ENCODE measurements around the gene TPO. TPM values are rescaled to one million over a fixed set of nuclear protein-coding genes. Genes with fewer than 3 reads are reported as not detected.

TPO gene
- total RNA-seq, 4 donors from 2014 or later, result 0.93 to 4.6 (median 1.3) TPM

DNA sequence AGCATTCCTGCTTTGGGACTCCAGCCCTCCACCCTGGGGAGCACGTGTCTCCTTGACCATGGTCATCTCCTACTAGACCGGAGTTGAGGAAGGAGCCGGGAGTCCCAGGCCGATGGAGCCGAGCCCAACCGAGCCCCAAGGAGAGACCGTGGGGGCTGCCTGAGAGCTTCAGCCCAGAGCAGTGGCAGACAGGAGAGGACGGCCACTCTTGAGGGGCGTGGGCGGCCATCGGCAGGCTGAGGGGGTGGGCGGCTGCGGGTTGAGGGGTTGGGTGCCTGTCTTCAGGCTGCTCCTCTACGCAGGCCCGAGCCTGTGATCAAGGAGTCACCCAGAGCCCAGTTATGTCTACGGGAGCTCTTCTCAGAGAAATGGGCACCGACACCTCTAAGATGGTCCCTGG lies 172.4 kb downstream of the TPO start:
- Histone ChIP-seq H3K9me3 (no peaks in the 10 kb centered on the region), H3K27ac (no peak overlapping the region), H3K4me3 (no peak overlapping the region), H3K27me3 (peaks cover 12% of the 10 kb centered on the region), H3K4me1 (no peaks in the 10 kb centered on the region), H3K36me3 (no peaks in the 10 kb centered on the region)
- WGBS, result 97% methylated on average over 15 of the region's 17 CpGs
- TF ChIP-seq, protein P1, sequence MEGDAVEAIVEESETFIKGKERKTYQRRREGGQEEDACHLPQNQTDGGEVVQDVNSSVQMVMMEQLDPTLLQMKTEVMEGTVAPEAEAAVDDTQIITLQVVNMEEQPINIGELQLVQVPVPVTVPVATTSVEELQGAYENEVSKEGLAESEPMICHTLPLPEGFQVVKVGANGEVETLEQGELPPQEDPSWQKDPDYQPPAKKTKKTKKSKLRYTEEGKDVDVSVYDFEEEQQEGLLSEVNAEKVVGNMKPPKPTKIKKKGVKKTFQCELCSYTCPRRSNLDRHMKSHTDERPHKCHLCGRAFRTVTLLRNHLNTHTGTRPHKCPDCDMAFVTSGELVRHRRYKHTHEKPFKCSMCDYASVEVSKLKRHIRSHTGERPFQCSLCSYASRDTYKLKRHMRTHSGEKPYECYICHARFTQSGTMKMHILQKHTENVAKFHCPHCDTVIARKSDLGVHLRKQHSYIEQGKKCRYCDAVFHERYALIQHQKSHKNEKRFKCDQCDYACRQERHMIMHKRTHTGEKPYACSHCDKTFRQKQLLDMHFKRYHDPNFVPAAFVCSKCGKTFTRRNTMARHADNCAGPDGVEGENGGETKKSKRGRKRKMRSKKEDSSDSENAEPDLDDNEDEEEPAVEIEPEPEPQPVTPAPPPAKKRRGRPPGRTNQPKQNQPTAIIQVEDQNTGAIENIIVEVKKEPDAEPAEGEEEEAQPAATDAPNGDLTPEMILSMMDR (IDR thresholded peaks at IDR 0.05), result no peak
- TF ChIP-seq POLR2A (IDR thresholded peaks at IDR 0.05) (no peak), EP300 (IDR thresholded peaks at IDR 0.05) (no peak), POLR2AphosphoS5 (IDR thresholded peaks at IDR 0.05) (no peak)
- no peak for DNase-seq (ENCODE audit: low spot score in 2 of 2)

- Histone ChIP-seq H3K4me1 (no peaks in the 10 kb centered on the region), H3K9me3 (no peaks in the 10 kb centered on the region), H3K27me3 (peaks cover 15% of the 10 kb centered on the region), H3K4me3 (no peak overlapping the region), H3K36me3 (no peaks in the 10 kb centered on the region), H3K27ac (no peak overlapping the region)
- no peak for TF ChIP-seq POLR2AphosphoS5 (IDR thresholded peaks at IDR 0.05)
- TF ChIP-seq, protein P1 (IDR thresholded peaks at IDR 0.05), result no peak
- no peak for TF ChIP-seq EP300 (IDR thresholded peaks at IDR 0.05)
- no peak for TF ChIP-seq POLR2A (IDR thresholded peaks at IDR 0.05)
- DNase-seq (ENCODE audit: low spot score in 2 of 2), result peak in 1 of 2 donors; percentile 48
- no CpG with 5 or more reads among the region's 14 CpGs for WGBS
Observed at GRCh38 chr2:1586251-1586922, 173.1 kb downstream of the TPO start.

DNA sequence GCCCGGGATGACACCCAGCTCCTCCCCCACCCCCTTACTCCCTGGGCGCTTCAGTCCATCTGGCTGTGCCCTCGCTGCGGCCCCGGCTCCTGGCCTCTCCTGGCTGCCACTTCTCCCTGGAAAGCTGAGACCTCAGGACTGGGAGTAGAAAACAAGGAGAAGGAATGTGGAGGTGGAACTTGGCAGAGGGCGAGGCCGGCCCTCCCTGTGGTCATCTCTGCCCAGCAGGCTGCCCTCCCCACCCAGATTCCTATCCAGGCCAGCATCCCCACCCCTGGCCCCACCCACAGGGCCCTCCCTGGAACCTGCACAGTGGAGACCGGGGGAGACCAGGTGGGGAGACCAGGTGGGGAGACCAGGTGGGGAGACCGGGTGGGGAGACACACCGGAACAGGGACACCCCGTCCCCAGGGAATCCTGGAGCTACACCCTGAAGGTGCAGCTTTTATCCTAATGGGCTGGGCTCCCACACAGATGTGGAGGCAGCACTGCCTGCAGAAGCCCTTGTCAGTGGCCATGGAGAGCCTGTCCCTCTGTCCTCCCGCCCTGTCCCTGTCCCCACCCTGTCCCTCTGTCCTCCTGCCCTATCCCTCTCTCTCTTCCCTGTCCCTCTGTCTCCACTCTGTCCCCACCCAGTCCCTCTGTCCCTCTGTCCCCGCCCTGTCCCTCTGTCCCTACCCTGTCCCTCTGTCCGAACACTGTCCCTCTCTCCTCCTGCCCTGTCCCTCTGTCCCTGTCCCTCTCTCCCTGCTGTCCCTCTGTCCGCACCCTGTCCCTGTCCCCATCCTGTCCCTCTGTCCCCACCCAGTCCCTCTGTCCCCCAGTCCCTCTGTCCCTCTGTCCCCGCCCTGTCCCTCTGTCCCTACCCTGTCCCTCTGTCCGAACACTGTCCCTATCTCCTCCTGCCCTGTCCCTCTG lies 173.9 kb downstream of the TPO start:
- Histone ChIP-seq H3K36me3 (no peaks in the 10 kb centered on the region), H3K4me3 (no peak overlapping the region), H3K27me3 (peaks cover 21% of the 10 kb centered on the region), H3K27ac (no peak overlapping the region), H3K4me1 (peaks cover 6% of the 10 kb centered on the region), H3K9me3 (no peaks in the 10 kb centered on the region)
- peak in 1 of 2 donors; percentile 73 for DNase-seq (ENCODE audit: low spot score in 2 of 2)
- WGBS, result 78% methylated on average over 16 of the region's 17 CpGs
- TF ChIP-seq POLR2A (IDR thresholded peaks at IDR 0.05), result no peak
- TF ChIP-seq EP300 (IDR thresholded peaks at IDR 0.05), result no peak
- TF ChIP-seq, protein P1 (IDR thresholded peaks at IDR 0.05), result no peak
- TF ChIP-seq POLR2AphosphoS5 (IDR thresholded peaks at IDR 0.05), result no peak

DNA sequence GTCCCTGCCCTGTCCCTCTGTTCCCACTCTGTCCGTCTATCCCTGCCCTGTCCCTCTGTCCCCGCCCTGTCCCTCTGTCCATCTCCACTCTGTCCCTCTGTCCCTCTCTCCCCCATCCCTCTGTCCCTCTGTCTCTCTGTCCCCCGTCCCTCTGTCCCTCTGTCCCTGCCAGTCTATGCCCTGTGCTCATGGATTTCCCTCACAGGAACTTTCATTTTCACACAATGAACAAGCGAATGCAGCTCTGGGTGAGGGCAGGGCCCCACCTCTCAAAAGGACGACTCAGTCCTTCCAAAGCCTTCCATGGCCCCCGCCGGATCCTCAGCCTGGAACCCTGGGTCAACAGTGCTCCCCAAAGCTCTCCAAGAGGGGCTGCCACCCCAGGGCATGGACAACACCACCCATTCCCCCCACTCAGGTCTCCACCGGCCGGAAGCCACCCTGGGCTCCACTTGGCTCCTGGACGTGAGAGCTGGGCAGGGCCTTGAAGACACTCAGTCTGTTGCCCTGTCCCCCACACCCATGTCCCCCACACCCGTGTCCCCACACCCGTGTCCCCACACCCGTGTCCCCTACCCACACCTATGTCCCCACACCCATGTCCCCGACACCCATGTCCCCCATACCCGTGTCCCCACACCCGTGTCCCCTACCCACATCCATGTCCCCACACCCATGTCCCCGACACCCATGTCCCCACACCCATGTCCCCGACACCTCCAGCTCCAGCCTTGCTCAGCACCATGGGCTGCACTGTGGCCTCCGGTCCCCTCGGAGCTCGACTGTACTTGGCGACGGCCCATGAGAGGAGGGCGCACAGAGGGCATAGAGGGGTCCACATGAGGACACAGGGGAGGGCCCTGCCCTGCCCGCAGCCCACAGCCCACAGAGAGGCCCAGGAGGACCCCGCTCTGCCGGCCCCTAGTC lies 175.1 kb downstream of the TPO start:
- WGBS, result 83% methylated on average over 15 of the region's 27 CpGs
- H3K36me3 ChIP-seq, result no peaks in the 10 kb centered on the region
- DNase-seq (ENCODE audit: low spot score in 2 of 2), result no peak
- H3K4me1 ChIP-seq, result peaks cover 10% of the 10 kb centered on the region
- H3K9me3 ChIP-seq, result no peaks in the 10 kb centered on the region
- H3K27ac ChIP-seq, result no peak overlapping the region
- TF ChIP-seq, protein P1 (IDR thresholded peaks at IDR 0.05), result no peak
- TF ChIP-seq POLR2A (IDR thresholded peaks at IDR 0.05) (no peak), POLR2AphosphoS5 (IDR thresholded peaks at IDR 0.05) (no peak), EP300 (IDR thresholded peaks at IDR 0.05) (no peak)
- H3K4me3 ChIP-seq, result no peak overlapping the region
- H3K27me3 ChIP-seq, result peaks cover 21% of the 10 kb centered on the region

Measured in suprapubic skin (tissue), 4 donors.